HepG2 (cell line): ENCODE data around the gene CAVIN3. TPM values are rescaled to one million over a fixed set of nuclear protein-coding genes. Genes with fewer than 3 reads are reported as not detected.

Experiments
- ADNP ChIP-seq: sonication (generic); formaldehyde crosslinking; IDR thresholded peaks from 2 replicates; pipeline ENCODE4 v1.4.0; 2020; ENCODE audit warnings: missing genetic modification reagents
- ARHGAP35 ChIP-seq: sonication (generic); formaldehyde crosslinking; IDR thresholded peaks from 2 replicates; pipeline ENCODE4 v1.9.0; 2022; ENCODE audit warnings: mild to moderate bottlenecking, inconsistent platforms, moderate library complexity, missing genetic modification reagents, borderline replicate concordance
- ARNT ChIP-seq: fragments of 450-650 bp; IDR thresholded peaks from 2 replicates; pipeline ENCODE4 v1.6.1; 2017
- ATF2 ChIP-seq: sonication (generic); formaldehyde crosslinking; IDR thresholded peaks from 2 replicates; pipeline ENCODE4 v1.4.0; 2020; ENCODE audit warnings: missing genetic modification reagents
- BCL6 ChIP-seq: IDR thresholded peaks from 2 replicates; pipeline ENCODE4 v1.6.1; 2016; ENCODE audit warnings: missing genetic modification reagents, missing compliant biosample characterization
- FLYWCH1 ChIP-seq: sonication (generic); formaldehyde crosslinking; IDR thresholded peaks from 2 replicates; pipeline ENCODE4 v1.8.1; 2023; ENCODE audit warnings: mild to moderate bottlenecking, missing genetic modification reagents
- GPBP1L1 ChIP-seq: sonication (generic); formaldehyde crosslinking; IDR thresholded peaks from 2 replicates; pipeline ENCODE4 v1.5.0; 2020; ENCODE audit warnings: mild to moderate bottlenecking, missing genetic modification reagents
- KDM3A ChIP-seq: IDR thresholded peaks from 2 replicates; pipeline ENCODE4 v1.6.1; 2018; ENCODE audit warnings: low read depth, missing compliant biosample characterization
- KLF15 ChIP-seq: sonication (generic); formaldehyde crosslinking; IDR thresholded peaks from 2 replicates; pipeline ENCODE4 v1.8.1; 2023; ENCODE audit warnings: borderline replicate concordance, mild to moderate bottlenecking, inconsistent platforms, missing genetic modification reagents, mixed read lengths
- NONO ChIP-seq, 2 experiments: fragments of 450-650 bp in 1 of 2; sonication (generic) in 1 of 2; formaldehyde crosslinking in 1 of 2; IDR thresholded peaks in 1 of 2; conservative IDR thresholded peaks in 1 of 2; 2 replicates each; pipeline versions ENCODE4 v1.6.1 to v1.8.0; 2017 to 2022; ENCODE audit warnings: mild to moderate bottlenecking in 1 of 2, missing genetic modification reagents in 1 of 2, moderate library complexity in 1 of 2
- RCOR2 ChIP-seq: IDR thresholded peaks from 2 replicates; pipeline ENCODE4 v1.6.1; 2016; ENCODE audit warnings: missing biosample characterization, missing genetic modification reagents
- REXO4 ChIP-seq: sonication (generic); formaldehyde crosslinking; IDR thresholded peaks from 2 replicates; pipeline ENCODE4 v1.8.0; 2022; ENCODE audit warnings: missing genetic modification reagents, mild to moderate bottlenecking, borderline replicate concordance
- TERF1 ChIP-seq: sonication (generic); formaldehyde crosslinking; IDR thresholded peaks from 2 replicates; pipeline ENCODE4 v1.8.0; 2022; ENCODE audit warnings: mild to moderate bottlenecking, missing genetic modification reagents, moderate library complexity
- ZBTB3 ChIP-seq: sonication (generic); formaldehyde crosslinking; IDR thresholded peaks from 2 replicates; pipeline ENCODE4 v1.4.0; 2020; ENCODE audit warnings: low read depth, mild to moderate bottlenecking, moderate library complexity, missing genetic modification reagents, borderline replicate concordance
- ZC3H4 ChIP-seq: sonication (generic); formaldehyde crosslinking; IDR thresholded peaks from 2 replicates; pipeline ENCODE4 v1.4.0; 2020; ENCODE audit warnings: missing genetic modification reagents, borderline replicate concordance
- ZNF274 ChIP-seq: sonication (generic); formaldehyde crosslinking; IDR thresholded peaks from 2 replicates; pipeline ENCODE4 v1.5.1; 2020; ENCODE audit warnings: mild to moderate bottlenecking, missing genetic modification reagents
- ZNF549 ChIP-seq: sonication (generic); formaldehyde crosslinking; IDR thresholded peaks from 2 replicates; pipeline ENCODE4 v1.5.0; 2020; ENCODE audit warnings: missing genetic modification reagents
- polyA plus RNA-seq, 8 experiments: library from polyadenylated mRNA; depleted of rRNA in 3 of 8; stranded (reverse) in 7 of 8; unstranded in 1 of 8; fragments of >200 nt; fragmentation: Illumina TruSeq in 4 of 8; extraction: Trizol in 4 of 8; gene quantifications; 2 replicates each; pipeline versions ENCODE4 v1.2.1 to v1.2.3, GENCODE V29; 2011 to 2016; ENCODE audit warnings: low read depth in 4 of 8, missing spikeins in 1 of 8, mixed read lengths in 1 of 8; ENCODE audit not compliant: insufficient read depth in 1 of 8
- total RNA-seq, 5 experiments: library from RNA; depleted of rRNA; stranded (reverse); fragments of >200 nt; fragmentation: Illumina TruSeq; extraction: Trizol; gene quantifications; 2 replicates each; pipeline ENCODE4 v1.2.3, GENCODE V29; 2016; ENCODE audit warnings: low read depth in 1 of 5
- TF ChIP-seq, protein P1 (sequence below): sonication (generic); formaldehyde crosslinking; IDR thresholded peaks from 2 replicates; pipeline ENCODE4 v1.4.0; 2020; ENCODE audit warnings: missing genetic modification reagents
- TF ChIP-seq, protein P2 (sequence below): sonication (generic); formaldehyde crosslinking; IDR thresholded peaks from 2 replicates; pipeline ENCODE4 v1.4.0; 2020; ENCODE audit warnings: mild to moderate bottlenecking, missing genetic modification reagents

Gene CAVIN3
- total and polyA plus RNA-seq, 2 of the 13 experiments (the other 11 are each of a cell fraction or from before 2014, with no cell fraction given), result not detected

- TF ChIP-seq, protein P1, sequence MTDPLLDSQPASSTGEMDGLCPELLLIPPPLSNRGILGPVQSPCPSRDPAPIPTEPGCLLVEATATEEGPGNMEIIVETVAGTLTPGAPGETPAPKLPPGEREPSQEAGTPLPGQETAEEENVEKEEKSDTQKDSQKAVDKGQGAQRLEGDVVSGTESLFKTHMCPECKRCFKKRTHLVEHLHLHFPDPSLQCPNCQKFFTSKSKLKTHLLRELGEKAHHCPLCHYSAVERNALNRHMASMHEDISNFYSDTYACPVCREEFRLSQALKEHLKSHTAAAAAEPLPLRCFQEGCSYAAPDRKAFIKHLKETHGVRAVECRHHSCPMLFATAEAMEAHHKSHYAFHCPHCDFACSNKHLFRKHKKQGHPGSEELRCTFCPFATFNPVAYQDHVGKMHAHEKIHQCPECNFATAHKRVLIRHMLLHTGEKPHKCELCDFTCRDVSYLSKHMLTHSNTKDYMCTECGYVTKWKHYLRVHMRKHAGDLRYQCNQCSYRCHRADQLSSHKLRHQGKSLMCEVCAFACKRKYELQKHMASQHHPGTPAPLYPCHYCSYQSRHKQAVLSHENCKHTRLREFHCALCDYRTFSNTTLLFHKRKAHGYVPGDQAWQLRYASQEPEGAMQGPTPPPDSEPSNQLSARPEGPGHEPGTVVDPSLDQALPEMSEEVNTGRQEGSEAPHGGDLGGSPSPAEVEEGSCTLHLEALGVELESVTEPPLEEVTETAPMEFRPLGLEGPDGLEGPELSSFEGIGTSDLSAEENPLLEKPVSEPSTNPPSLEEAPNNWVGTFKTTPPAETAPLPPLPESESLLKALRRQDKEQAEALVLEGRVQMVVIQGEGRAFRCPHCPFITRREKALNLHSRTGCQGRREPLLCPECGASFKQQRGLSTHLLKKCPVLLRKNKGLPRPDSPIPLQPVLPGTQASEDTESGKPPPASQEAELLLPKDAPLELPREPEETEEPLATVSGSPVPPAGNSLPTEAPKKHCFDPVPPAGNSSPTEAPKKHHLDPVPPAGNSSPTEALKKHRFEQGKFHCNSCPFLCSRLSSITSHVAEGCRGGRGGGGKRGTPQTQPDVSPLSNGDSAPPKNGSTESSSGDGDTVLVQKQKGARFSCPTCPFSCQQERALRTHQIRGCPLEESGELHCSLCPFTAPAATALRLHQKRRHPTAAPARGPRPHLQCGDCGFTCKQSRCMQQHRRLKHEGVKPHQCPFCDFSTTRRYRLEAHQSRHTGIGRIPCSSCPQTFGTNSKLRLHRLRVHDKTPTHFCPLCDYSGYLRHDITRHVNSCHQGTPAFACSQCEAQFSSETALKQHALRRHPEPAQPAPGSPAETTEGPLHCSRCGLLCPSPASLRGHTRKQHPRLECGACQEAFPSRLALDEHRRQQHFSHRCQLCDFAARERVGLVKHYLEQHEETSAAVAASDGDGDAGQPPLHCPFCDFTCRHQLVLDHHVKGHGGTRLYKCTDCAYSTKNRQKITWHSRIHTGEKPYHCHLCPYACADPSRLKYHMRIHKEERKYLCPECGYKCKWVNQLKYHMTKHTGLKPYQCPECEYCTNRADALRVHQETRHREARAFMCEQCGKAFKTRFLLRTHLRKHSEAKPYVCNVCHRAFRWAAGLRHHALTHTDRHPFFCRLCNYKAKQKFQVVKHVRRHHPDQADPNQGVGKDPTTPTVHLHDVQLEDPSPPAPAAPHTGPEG, result no peak
- TF ChIP-seq FLYWCH1 (CRISPR knock-in tag) (no peak), TERF1 (CRISPR knock-in tag) (no peak), NONO (IDR thresholded peaks at IDR 0.05) (no peak), NONO (CRISPR knock-in tag; conservative IDR thresholded peaks at IDR 0.05) (peak; percentile 66), ZNF549 (no peak), REXO4 (no peak), GPBP1L1 (CRISPR knock-in tag) (no peak), BCL6 (CRISPR knock-in tag) (peak; percentile 74), ATF2 (CRISPR knock-in tag) (peak; percentile 16; the same call in 1 of the 2 replicates), KDM3A (CRISPR knock-in tag) (peak; percentile 75; the same call in 1 of the 2 replicates), RCOR2 (no peak), ZC3H4 (CRISPR knock-in tag) (no peak), ZBTB3 (CRISPR knock-in tag) (no peak), ARNT (no peak), ARHGAP35 (CRISPR knock-in tag) (no peak), KLF15 (no peak), ZNF274 (CRISPR knock-in tag) (no peak; the same call in 1 of the 2 replicates), ADNP (no peak)
- TF ChIP-seq, protein P2, sequence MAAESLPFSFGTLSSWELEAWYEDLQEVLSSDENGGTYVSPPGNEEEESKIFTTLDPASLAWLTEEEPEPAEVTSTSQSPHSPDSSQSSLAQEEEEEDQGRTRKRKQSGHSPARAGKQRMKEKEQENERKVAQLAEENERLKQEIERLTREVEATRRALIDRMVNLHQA, result no peak
Observed at GRCh38 chr11:6353367-6353987, 33.2 kb upstream of the CAVIN3 start (continued).
